ENCODE measurements around the gene AKAP6. TPM values are rescaled to one million over a fixed set of nuclear protein-coding genes. Genes with fewer than 3 reads are reported as not detected.

AKAP6 gene
- total and polyA plus RNA-seq, 4 donors, result 0.42 to 3.2 (median 1.7) TPM

DNA sequence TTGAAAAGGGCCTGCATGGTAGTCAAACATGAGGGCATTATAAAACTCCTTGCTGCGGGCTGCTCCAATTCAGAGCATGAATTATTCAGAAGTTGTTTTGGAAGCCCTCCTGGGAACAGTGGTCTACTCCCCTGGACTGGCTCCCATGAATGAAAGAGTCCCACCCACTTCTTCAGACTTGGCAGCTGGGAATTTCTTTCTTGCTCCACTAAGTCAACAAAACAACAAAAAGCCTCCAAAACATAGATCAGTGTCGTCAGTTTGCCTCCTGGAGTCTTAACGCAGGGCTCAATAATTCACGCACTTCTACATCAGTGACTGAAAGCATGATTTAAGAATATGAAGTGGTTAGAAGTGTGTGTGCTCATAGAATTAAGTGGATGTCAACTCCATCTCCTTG is 37.9 kb downstream of the AKAP6 start:
- H3K4me1 ChIP-seq (ENCODE audit: control insufficient read depth in 4 of 4, insufficient read depth in 4 of 4, low read length in 3 of 4), result no peaks in the 10 kb centered on the region
- no peak for DNase-seq (ENCODE audit: low spot score)
- WGBS, result 91% methylated on average over 4 of the region's 4 CpGs
- no peaks in the 10 kb centered on the region for H3K9me3 ChIP-seq (ENCODE audit: control insufficient read depth in 4 of 4, low read length in 3 of 4)
- no peak overlapping the region for H3K9ac ChIP-seq (ENCODE audit: low read depth in 1 of 2, low read length in 2 of 2)
- no peak overlapping the region for H3K27ac ChIP-seq (ENCODE audit: low read depth in 1 of 2, low read length in 2 of 2)
- H3K4me3 ChIP-seq (ENCODE audit: low read depth in 1 of 3, low read length in 3 of 3), result no peak overlapping the region
- H3K27me3 ChIP-seq (ENCODE audit: control insufficient read depth in 4 of 4, insufficient read depth in 4 of 4, low read length in 3 of 4), result no peaks in the 10 kb centered on the region
- no peak for TF ChIP-seq GABPA (IDR thresholded peaks at IDR 0.05 in 1 of 2, conservative IDR thresholded peaks at IDR 0.05 in 1 of 2)
- no peak for TF ChIP-seq TAF1 (conservative IDR thresholded peaks at IDR 0.05)
- TF ChIP-seq JUND (IDR thresholded peaks at IDR 0.05), result no peak
- no peak for TF ChIP-seq YY1 (IDR thresholded peaks at IDR 0.05)
- no peak for TF ChIP-seq RXRA (IDR thresholded peaks at IDR 0.05)
- TF ChIP-seq FOXA2 (IDR thresholded peaks at IDR 0.05), result no peak
- TF ChIP-seq FOXA1 (IDR thresholded peaks at IDR 0.05), result no peak
- TF ChIP-seq RAD21 (IDR thresholded peaks at IDR 0.05), result no peak
- no peak for TF ChIP-seq HNF4A (conservative IDR thresholded peaks at IDR 0.05)
- TF ChIP-seq, protein P1, sequence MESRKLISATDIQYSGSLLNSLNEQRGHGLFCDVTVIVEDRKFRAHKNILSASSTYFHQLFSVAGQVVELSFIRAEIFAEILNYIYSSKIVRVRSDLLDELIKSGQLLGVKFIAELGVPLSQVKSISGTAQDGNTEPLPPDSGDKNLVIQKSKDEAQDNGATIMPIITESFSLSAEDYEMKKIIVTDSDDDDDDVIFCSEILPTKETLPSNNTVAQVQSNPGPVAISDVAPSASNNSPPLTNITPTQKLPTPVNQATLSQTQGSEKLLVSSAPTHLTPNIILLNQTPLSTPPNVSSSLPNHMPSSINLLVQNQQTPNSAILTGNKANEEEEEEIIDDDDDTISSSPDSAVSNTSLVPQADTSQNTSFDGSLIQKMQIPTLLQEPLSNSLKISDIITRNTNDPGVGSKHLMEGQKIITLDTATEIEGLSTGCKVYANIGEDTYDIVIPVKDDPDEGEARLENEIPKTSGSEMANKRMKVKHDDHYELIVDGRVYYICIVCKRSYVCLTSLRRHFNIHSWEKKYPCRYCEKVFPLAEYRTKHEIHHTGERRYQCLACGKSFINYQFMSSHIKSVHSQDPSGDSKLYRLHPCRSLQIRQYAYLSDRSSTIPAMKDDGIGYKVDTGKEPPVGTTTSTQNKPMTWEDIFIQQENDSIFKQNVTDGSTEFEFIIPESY (IDR thresholded peaks at IDR 0.05), result no peak
- TF ChIP-seq, protein P2, sequence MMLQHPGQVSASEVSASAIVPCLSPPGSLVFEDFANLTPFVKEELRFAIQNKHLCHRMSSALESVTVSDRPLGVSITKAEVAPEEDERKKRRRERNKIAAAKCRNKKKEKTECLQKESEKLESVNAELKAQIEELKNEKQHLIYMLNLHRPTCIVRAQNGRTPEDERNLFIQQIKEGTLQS (IDR thresholded peaks at IDR 0.05), result no peak
- H3K36me3 ChIP-seq (ENCODE audit: control insufficient read depth in 4 of 4, insufficient read depth in 3 of 4, low read depth in 1 of 4, low read length in 3 of 4), result no peaks in the 10 kb centered on the region

DNA sequence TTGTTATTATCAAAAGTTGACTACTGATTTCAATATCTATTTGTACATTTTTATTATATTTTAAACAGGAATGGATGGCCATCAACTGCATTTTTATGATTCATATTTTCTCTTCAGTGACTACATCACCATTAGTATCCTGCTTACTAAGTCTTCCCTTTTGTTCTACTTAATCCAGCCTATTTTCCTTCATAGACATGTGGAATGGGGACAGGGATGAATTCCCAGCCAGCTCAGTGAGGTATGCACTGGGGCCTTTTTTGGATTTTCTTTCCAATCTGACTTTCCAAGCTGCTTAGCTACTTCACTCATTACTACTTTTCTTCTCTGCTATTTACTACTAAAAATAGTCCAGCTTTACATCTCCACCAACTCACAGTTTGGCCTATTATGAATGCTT is 38.4 kb downstream of the AKAP6 start:
- H3K4me1 ChIP-seq (ENCODE audit: control insufficient read depth in 4 of 4, insufficient read depth in 4 of 4, low read length in 3 of 4), result no peaks in the 10 kb centered on the region
- no peak for DNase-seq (ENCODE audit: low spot score)
- TF ChIP-seq RAD21 (IDR thresholded peaks at IDR 0.05) (no peak), YY1 (IDR thresholded peaks at IDR 0.05) (no peak), FOXA1 (IDR thresholded peaks at IDR 0.05) (no peak), FOXA2 (IDR thresholded peaks at IDR 0.05) (no peak), JUND (IDR thresholded peaks at IDR 0.05) (no peak), HNF4A (conservative IDR thresholded peaks at IDR 0.05) (no peak), RXRA (IDR thresholded peaks at IDR 0.05) (no peak), SP1 (IDR thresholded peaks at IDR 0.05) (no peak), EGR1 (IDR thresholded peaks at IDR 0.05; ENCODE audit: low read depth in 2 of 2) (no peak)
- TF ChIP-seq, protein P3, sequence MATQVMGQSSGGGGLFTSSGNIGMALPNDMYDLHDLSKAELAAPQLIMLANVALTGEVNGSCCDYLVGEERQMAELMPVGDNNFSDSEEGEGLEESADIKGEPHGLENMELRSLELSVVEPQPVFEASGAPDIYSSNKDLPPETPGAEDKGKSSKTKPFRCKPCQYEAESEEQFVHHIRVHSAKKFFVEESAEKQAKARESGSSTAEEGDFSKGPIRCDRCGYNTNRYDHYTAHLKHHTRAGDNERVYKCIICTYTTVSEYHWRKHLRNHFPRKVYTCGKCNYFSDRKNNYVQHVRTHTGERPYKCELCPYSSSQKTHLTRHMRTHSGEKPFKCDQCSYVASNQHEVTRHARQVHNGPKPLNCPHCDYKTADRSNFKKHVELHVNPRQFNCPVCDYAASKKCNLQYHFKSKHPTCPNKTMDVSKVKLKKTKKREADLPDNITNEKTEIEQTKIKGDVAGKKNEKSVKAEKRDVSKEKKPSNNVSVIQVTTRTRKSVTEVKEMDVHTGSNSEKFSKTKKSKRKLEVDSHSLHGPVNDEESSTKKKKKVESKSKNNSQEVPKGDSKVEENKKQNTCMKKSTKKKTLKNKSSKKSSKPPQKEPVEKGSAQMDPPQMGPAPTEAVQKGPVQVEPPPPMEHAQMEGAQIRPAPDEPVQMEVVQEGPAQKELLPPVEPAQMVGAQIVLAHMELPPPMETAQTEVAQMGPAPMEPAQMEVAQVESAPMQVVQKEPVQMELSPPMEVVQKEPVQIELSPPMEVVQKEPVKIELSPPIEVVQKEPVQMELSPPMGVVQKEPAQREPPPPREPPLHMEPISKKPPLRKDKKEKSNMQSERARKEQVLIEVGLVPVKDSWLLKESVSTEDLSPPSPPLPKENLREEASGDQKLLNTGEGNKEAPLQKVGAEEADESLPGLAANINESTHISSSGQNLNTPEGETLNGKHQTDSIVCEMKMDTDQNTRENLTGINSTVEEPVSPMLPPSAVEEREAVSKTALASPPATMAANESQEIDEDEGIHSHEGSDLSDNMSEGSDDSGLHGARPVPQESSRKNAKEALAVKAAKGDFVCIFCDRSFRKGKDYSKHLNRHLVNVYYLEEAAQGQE (IDR thresholded peaks at IDR 0.05), result no peak
- TF ChIP-seq, protein P4, sequence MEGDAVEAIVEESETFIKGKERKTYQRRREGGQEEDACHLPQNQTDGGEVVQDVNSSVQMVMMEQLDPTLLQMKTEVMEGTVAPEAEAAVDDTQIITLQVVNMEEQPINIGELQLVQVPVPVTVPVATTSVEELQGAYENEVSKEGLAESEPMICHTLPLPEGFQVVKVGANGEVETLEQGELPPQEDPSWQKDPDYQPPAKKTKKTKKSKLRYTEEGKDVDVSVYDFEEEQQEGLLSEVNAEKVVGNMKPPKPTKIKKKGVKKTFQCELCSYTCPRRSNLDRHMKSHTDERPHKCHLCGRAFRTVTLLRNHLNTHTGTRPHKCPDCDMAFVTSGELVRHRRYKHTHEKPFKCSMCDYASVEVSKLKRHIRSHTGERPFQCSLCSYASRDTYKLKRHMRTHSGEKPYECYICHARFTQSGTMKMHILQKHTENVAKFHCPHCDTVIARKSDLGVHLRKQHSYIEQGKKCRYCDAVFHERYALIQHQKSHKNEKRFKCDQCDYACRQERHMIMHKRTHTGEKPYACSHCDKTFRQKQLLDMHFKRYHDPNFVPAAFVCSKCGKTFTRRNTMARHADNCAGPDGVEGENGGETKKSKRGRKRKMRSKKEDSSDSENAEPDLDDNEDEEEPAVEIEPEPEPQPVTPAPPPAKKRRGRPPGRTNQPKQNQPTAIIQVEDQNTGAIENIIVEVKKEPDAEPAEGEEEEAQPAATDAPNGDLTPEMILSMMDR (IDR thresholded peaks at IDR 0.05; ENCODE audit: low read depth, low read length, missing input control), result no peak
- TF ChIP-seq, protein P2 (IDR thresholded peaks at IDR 0.05), result no peak
- TF ChIP-seq, protein P5, sequence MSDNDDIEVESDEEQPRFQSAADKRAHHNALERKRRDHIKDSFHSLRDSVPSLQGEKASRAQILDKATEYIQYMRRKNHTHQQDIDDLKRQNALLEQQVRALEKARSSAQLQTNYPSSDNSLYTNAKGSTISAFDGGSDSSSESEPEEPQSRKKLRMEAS (IDR thresholded peaks at IDR 0.05), result no peak

More for the DNA sequence above, 38.4 kb downstream of the AKAP6 start:
- Histone ChIP-seq H3K4me3 (ENCODE audit: low read depth in 1 of 3, low read length in 3 of 3) (no peak overlapping the region), H3K9me3 (ENCODE audit: control insufficient read depth in 4 of 4, low read length in 3 of 4) (no peaks in the 10 kb centered on the region), H3K9ac (ENCODE audit: low read depth in 1 of 2, low read length in 2 of 2) (no peak overlapping the region), H3K27ac (ENCODE audit: low read depth in 1 of 2, low read length in 2 of 2) (no peak overlapping the region), H3K36me3 (ENCODE audit: control insufficient read depth in 4 of 4, insufficient read depth in 3 of 4, low read depth in 1 of 4, low read length in 3 of 4) (no peaks in the 10 kb centered on the region), H3K27me3 (ENCODE audit: control insufficient read depth in 4 of 4, insufficient read depth in 4 of 4, low read length in 3 of 4) (no peaks in the 10 kb centered on the region)
